HUES6 (cell line): Measurements from ENCODE around the gene VANGL2.

Experiments
- H3K27ac ChIP-seq: 2 replicates; pipeline ENCODE4 v1.7.0; 2013; ENCODE audit warnings: low read depth, mild to moderate bottlenecking, low read length, inconsistent platforms
- H3K27me3 ChIP-seq: 2 replicates; pipeline ENCODE4 v1.6.1; 2013; ENCODE audit warnings: low read length; ENCODE audit not compliant: control insufficient read depth, insufficient read depth
- H3K36me3 ChIP-seq: 2 replicates; pipeline ENCODE4 v1.6.1; 2013; ENCODE audit warnings: low read length; ENCODE audit not compliant: control insufficient read depth, insufficient read depth
- H3K4me1 ChIP-seq: 2 replicates; pipeline ENCODE4 v1.6.1; 2013; ENCODE audit warnings: low read length; ENCODE audit not compliant: control insufficient read depth, insufficient read depth
- H3K4me3 ChIP-seq: 2 replicates; pipeline ENCODE4 v1.5.1; 2013; ENCODE audit warnings: low read depth, low read length
- H3K9ac ChIP-seq: one replicate; pipeline ENCODE4 v1.6.1; 2013; ENCODE audit warnings: mild to moderate bottlenecking, low read length
- H3K9me3 ChIP-seq: 2 replicates; pipeline ENCODE4 v1.6.1; 2013; ENCODE audit warnings: low read depth, low read length; ENCODE audit not compliant: control insufficient read depth, insufficient read depth

Gene VANGL2

DNA sequence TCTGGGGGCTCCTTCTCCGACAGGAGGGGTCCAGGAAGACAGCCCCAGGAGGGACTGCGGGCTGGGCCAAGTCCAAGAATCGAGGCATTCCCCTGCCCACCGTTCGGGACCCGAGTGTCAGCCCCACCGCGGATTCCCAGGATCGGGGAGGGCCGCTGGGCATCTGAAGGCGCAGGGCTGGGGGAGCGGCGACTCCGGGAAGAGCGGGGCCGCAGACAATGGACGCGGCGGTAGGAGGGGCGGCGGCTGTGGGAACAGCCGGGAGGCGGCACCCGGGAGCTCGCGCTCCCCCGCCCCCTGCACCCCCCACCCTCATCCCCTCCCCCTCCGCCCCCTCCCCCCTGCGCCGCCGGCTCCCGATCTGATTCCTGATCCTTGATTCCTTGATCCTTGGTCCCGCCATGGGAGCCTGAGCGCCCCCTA is at the start of gene VANGL2:
TSS of gene VANGL2 (plus strand) at position 342 of the 423 bp plus-strand sequence. CDS start 15,274 bp downstream, outside the sequence.
- Histone ChIP-seq H3K9me3 (no peaks in the 10 kb centered on the region), H3K27ac (peak within 1 kb of the TSS; percentile 95), H3K4me1 (peaks cover 56% of the 10 kb centered on the region), H3K27me3 (no peaks in the 10 kb centered on the region), H3K9ac (peak within 1 kb of the TSS; percentile 82), H3K36me3 (no peaks in the 10 kb centered on the region), H3K4me3 (peak within 1 kb of the TSS; percentile 88)

DNA sequence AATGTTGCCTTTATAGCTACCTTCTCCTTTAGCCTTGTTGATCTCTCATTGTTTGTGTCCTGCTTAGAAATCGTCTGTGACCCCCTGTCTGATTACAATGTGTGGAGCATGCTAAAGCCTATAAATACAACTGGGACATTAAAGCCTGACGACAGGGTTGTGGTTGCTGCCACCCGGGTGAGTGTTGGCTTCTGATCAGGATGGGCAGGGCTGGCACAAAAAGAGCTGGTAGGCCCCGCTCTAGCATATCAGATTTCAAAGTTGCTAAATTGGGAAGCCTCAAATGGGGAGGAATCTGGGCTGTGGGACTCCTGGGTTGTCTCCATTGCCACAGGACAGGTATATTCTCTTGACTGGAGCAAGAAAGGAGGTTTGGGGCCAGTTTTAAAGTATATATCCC is 48.7 kb upstream of the VANGL2 start:
- Histone ChIP-seq H3K4me1 (no peaks in the 10 kb centered on the region), H3K27me3 (no peaks in the 10 kb centered on the region), H3K4me3 (no peak overlapping the region), H3K9me3 (no peaks in the 10 kb centered on the region), H3K9ac (no peak overlapping the region), H3K36me3 (peaks cover 98% of the 10 kb centered on the region), H3K27ac (no peak overlapping the region)

DNA sequence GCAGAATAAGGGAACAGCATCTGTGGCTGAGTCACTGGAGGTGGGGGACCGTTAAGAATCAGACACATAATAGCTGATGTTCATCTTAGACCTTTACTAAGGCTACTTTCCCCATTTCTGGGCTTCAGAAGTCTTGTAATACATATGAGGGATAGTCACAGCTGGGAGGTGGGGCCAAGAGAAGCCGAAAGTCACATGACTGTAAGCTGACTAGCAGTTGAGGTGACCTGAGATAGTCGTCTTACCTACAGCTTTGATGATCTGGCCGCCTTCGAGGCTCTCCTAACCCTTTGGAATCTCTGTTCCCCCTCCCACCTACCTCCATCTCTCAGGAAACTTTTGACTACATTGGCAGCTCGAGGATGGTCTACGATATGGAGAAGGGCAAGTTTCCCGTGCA is 47.8 kb upstream of the VANGL2 start:
- no peaks in the 10 kb centered on the region for H3K4me1 ChIP-seq
- H3K27ac ChIP-seq, result no peak overlapping the region
- no peak overlapping the region for H3K4me3 ChIP-seq
- no peaks in the 10 kb centered on the region for H3K27me3 ChIP-seq
- H3K9me3 ChIP-seq, result no peaks in the 10 kb centered on the region
- H3K9ac ChIP-seq, result no peak overlapping the region
- H3K36me3 ChIP-seq, result peaks cover 98% of the 10 kb centered on the region

DNA sequence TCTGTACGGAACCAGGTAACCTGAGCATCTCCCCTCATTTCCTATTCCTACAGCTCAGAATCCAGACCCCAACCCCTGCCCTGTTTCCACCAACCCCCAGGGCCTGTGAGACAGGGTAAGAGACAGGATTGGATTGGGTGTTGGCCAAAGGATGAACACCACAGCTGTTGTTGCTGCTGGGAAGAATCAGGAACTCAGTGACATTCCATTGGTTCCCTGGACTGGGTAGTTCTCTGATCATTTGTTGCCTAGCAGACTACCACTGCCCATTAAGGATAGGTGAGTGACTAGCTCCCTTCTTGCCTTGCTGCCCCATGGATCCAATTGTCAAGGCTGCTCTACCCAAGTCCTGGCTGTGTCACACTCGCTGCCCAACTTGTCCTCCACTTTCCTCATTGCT is 47.1 kb upstream of the VANGL2 start:
- no peaks in the 10 kb centered on the region for H3K4me1 ChIP-seq
- H3K36me3 ChIP-seq, result peaks cover 99% of the 10 kb centered on the region
- no peaks in the 10 kb centered on the region for H3K9me3 ChIP-seq
- H3K4me3 ChIP-seq, result no peak overlapping the region
- H3K27me3 ChIP-seq, result no peaks in the 10 kb centered on the region
- H3K27ac ChIP-seq, result no peak overlapping the region
- no peak overlapping the region for H3K9ac ChIP-seq

DNA sequence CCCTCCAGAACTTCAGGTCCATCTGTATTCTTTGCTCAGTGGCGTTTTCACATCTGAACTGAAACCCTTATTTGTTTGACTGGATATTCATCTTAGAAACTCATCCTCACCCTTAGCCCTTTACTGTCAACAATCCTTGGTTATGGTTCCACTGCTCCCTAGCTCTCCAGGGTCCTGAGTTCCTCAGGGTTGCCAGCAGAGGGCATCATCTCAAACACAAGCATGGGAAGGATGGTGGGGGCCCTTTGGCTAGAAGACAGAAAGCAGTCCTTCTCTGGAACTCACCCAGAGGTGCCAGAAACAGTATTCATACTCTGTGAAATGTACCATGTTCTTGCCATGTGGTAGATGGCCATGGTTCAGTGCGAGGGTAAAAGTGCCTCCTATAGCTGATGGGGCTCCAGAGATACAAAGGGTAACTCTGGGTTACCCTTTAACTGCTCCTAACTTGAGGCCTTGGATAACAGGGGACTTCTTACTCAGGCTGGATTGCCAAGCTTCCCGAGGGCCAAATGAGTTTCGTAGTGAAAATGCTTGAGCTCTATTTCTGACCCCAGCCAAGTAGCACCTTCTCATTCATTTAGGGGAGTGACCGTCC is 45.9 kb upstream of the VANGL2 start:
- no peak overlapping the region for H3K27ac ChIP-seq
- H3K36me3 ChIP-seq, result peaks cover 93% of the 10 kb centered on the region
- no peaks in the 10 kb centered on the region for H3K9me3 ChIP-seq

DNA sequence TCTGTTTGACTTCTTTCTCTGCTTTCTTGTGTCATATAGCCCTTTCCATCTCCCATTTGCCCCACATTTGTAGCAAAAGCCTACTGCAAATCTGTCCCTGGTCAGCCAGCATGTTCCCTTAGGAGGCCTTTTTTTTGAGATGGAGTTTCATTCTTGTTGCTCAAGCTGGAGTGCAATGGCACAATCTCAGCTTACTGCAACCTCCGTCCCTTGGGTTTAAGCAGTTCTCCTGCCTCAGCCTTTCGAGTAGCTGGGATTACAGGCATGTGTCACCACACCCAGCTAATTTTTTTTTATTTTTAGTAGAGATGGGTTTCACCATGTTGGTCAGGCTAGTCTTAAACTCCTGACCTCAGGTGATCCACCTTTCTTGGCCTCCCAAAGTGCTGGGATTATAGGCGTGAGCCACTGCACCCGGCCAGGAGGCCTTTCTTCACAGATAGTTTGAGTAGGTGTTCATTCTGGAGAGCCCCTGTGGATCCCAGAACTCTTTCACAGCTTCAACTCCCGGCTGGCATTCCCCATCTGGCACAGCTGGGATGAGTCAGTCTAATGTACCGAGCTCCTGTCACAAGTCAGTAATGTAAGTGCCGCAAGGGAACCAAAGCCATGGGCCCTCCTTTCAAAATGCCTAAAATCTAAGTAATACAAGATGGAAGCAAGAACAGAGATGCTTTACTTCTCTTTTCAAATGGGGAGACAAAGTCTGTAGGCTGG is 42.9 kb upstream of the VANGL2 start:
- Histone ChIP-seq H3K9ac (no peak overlapping the region), H3K4me1 (peaks cover 15% of the 10 kb centered on the region), H3K27me3 (no peaks in the 10 kb centered on the region), H3K27ac (no peak overlapping the region), H3K36me3 (peaks cover 82% of the 10 kb centered on the region), H3K4me3 (no peak overlapping the region), H3K9me3 (no peaks in the 10 kb centered on the region)

More for the DNA sequence above, 45.9 kb upstream of the VANGL2 start:
- Histone ChIP-seq H3K4me3 (no peak overlapping the region), H3K27me3 (no peaks in the 10 kb centered on the region), H3K9ac (no peak overlapping the region), H3K4me1 (no peaks in the 10 kb centered on the region)

DNA sequence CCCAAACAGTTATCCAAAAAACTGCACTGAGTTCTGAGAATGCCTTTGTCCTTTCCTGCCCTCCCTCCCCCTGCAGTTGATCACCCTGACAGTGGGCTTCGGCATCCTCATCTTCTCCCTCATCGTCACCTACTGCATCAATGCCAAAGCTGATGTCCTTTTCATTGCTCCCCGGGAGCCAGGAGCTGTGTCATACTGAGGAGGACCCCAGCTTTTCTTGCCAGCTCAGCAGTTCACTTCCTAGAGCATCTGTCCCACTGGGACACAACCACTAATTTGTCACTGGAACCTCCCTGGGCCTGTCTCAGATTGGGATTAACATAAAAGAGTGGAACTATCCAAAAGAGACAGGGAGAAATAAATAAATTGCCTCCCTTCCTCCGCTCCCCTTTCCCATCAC is 42.3 kb upstream of the VANGL2 start:
- peaks cover 21% of the 10 kb centered on the region for H3K4me1 ChIP-seq
- H3K36me3 ChIP-seq, result peaks cover 76% of the 10 kb centered on the region
- H3K9me3 ChIP-seq, result no peaks in the 10 kb centered on the region
- H3K9ac ChIP-seq, result no peak overlapping the region
- no peak overlapping the region for H3K27ac ChIP-seq
- no peak overlapping the region for H3K4me3 ChIP-seq
- H3K27me3 ChIP-seq, result no peaks in the 10 kb centered on the region

DNA sequence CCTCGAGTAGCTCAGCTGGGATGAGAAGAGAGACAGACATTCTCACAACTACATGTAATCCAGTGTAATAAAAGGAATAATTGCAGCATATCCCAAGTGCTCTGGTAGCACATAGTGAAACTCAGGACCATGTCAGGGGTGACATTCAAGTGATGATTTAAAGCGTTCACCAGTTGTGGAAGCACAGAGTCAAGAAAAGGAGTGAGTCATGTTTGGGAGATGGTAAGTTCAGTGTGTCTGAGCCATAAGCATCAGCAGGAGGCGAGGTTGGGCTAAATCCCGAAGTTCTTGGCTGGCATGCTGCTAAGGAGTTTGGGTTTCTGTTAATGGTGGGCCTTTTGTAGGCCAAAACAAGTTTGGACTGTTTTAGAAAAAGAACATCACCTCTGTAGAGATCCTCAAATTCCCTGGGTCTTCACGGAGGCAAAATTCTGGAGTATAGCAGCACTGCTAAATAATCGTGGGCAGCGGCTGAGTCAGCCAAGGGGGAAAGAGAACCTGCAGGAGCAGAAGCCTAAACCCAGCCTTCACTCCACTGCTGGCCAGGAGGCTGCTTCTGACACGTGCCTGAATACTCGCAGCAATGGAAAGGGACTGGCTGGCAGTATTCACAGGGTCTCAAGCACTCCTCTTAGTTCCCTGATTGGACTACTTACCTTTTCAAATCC is 40.7 kb upstream of the VANGL2 start:
- H3K4me1 ChIP-seq, result peaks cover 30% of the 10 kb centered on the region
- peaks cover 59% of the 10 kb centered on the region for H3K36me3 ChIP-seq
- H3K27ac ChIP-seq, result no peak overlapping the region
- H3K9ac ChIP-seq, result no peak overlapping the region
- H3K4me3 ChIP-seq, result no peak overlapping the region
- no peaks in the 10 kb centered on the region for H3K9me3 ChIP-seq
- no peaks in the 10 kb centered on the region for H3K27me3 ChIP-seq

DNA sequence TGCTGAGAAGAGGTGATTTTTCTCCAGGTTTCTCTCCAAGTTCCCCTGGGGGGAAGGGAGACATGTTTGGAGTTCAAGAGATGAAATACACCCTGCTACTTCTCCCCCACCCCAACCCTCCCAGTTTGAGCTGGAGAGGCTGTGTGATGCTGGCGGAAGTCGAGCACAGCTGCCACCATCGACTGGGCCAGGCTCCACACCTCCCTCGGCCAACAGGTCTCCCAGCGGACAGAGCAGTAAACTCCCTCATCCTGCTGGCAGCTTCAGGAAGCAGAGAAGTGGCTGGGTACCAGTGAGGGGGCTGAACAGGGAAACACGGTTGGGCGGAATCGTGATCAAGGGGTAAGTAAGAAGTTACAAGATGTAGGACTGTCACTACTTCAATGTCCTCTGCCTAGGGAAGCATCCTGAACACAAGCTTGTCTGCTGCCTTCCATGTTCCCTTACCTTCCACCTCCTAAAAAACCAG is 40.1 kb upstream of the VANGL2 start:
- Histone ChIP-seq H3K27ac (no peak overlapping the region), H3K9me3 (no peaks in the 10 kb centered on the region), H3K27me3 (no peaks in the 10 kb centered on the region), H3K4me1 (peaks cover 30% of the 10 kb centered on the region), H3K9ac (no peak overlapping the region), H3K36me3 (peaks cover 54% of the 10 kb centered on the region), H3K4me3 (no peak overlapping the region)

DNA sequence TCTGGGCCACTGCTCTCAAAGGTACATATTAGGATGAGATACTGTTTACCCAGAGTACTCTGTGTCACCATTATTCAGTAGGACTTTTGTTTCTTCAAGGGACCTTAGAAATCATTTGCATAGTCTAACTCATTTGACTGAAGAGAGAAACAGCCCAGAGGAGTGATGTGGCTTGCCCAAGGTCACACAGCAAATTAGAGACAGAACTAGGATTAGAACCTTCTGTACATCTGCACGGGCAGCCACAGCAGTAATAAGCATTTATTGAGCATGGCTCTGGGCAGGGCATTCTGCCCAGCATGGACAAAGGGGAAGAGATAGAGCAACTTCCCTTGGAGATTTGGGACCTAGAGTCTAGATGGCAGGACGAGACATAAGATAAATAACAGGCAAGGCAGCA is 39.2 kb upstream of the VANGL2 start:
- Histone ChIP-seq H3K9ac (peak overlapping the region; percentile 62), H3K27me3 (no peaks in the 10 kb centered on the region), H3K4me1 (peaks cover 33% of the 10 kb centered on the region), H3K4me3 (no peak overlapping the region), H3K27ac (peak overlapping the region; percentile 73), H3K9me3 (no peaks in the 10 kb centered on the region), H3K36me3 (peaks cover 44% of the 10 kb centered on the region)

DNA sequence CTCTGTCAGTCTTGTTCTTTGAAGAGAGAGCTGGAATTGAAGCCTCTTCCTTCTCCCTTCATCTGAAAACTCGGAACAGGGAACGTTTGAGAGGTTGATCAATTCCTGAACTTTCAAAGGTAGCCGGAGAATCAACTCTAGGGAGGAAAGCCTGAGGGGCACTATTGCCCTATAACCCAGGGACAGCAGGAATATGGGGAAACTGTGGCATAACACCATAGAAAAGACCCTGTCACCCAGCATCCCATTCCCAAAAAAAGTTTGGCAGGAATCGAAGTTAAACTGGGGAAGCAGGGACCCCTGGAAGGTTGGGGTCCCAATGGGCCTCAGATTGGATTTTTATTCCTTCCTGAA is 38.6 kb upstream of the VANGL2 start:
- Histone ChIP-seq H3K4me1 (peaks cover 37% of the 10 kb centered on the region), H3K4me3 (no peak overlapping the region), H3K27me3 (no peaks in the 10 kb centered on the region), H3K9me3 (no peaks in the 10 kb centered on the region), H3K27ac (peak overlapping the region; percentile 73), H3K36me3 (peaks cover 38% of the 10 kb centered on the region), H3K9ac (peak overlapping the region; percentile 62)
